HG03025 (cell line): Measurements from ENCODE around the gene TFF3.

ENCODE experiments used
- ATAC-seq: cut with Tn5 transposase; IDR thresholded peaks from one replicate; pipeline ENCODE4 v1.9.1; 2021; ENCODE audit warnings: mild to moderate bottlenecking, moderate library complexity; ENCODE audit not compliant: unreplicated experiment, low FRiP score

TFF3 gene

GRCh38 chr21:42324896-42325295 lies 9.7 kb upstream of the TFF3 start:
- no peak for ATAC-seq

GRCh38 chr21:42321845-42322244 lies 6.6 kb upstream of the TFF3 start:
- no peak for ATAC-seq

GRCh38 chr21:42321231-42321630 lies 6.0 kb upstream of the TFF3 start:
- no peak for ATAC-seq

- ATAC-seq, result no peak
Measured at GRCh38 chr21:42320791-42321190, 5.6 kb upstream of the TFF3 start.

- no peak for ATAC-seq
Measured at GRCh38 chr21:42319851-42320572, 4.8 kb upstream of the TFF3 start.

GRCh38 chr21:42319376-42319775 lies 4.2 kb upstream of the TFF3 start:
- no peak for ATAC-seq

- no peak for ATAC-seq
Measured at GRCh38 chr21:42317826-42318746, 2.9 kb upstream of the TFF3 start.

- no peak for ATAC-seq
Measured at GRCh38 chr21:42317341-42317741, 2.1 kb upstream of the TFF3 start.

GRCh38 chr21:42316891-42317290 lies 1.7 kb upstream of the TFF3 start:
- no peak for ATAC-seq

GRCh38 chr21:42314616-42315295 lies 453 bp downstream of the TFF3 start:
- ATAC-seq, result no peak

GRCh38 chr21:42313501-42313969 lies 1.7 kb downstream of the TFF3 start:
- ATAC-seq, result no peak

- ATAC-seq, result no peak
Measured at GRCh38 chr21:42312626-42313104, 2.5 kb downstream of the TFF3 start.

- no peak for ATAC-seq
Measured at GRCh38 chr21:42311816-42312625, 3.2 kb downstream of the TFF3 start.

GRCh38 chr21:42311160-42311559 lies 4.0 kb downstream of the TFF3 start:
- no peak for ATAC-seq

- ATAC-seq, result no peak
Measured at GRCh38 chr21:42310411-42311001, 4.7 kb downstream of the TFF3 start.

- ATAC-seq, result no peak
Measured at GRCh38 chr21:42309753-42310213, 5.4 kb downstream of the TFF3 start.

GRCh38 chr21:42308914-42309752 lies 6.1 kb downstream of the TFF3 start:
- no peak for ATAC-seq

- no peak for ATAC-seq
Measured at GRCh38 chr21:42308161-42308913, 6.9 kb downstream of the TFF3 start.
